ENCODE data around the gene RGS10.

DNA sequence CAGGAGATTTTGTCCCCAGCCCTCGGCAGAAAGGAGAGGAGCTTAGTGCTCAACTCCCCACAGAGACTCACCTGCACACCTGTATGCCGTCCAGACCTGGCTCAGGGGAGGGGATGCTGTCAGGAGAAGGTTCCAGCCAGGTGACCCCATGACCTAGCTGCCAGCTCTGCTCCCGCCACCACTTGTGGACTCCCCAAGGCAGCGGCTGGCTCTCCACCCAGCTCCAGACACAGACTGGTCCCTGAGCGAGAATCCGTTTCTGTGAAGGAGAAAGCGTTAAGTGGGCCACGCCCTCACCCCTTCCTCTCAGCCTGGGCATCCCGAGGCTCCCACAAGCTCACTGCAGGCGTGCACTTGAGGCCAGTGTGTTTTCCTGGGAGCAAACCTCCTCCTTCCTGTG, 76.4 kb downstream of the RGS10 start:
- TF ChIP-seq POLR2AphosphoS5 (IDR thresholded peaks at IDR 0.05) (no peak), POLR2A (IDR thresholded peaks at IDR 0.05) (no peak)

Measured in upper lobe of left lung (tissue), 4 donors.